ENCODE results near the gene ZSWIM6.

ZSWIM6 gene

DNA sequence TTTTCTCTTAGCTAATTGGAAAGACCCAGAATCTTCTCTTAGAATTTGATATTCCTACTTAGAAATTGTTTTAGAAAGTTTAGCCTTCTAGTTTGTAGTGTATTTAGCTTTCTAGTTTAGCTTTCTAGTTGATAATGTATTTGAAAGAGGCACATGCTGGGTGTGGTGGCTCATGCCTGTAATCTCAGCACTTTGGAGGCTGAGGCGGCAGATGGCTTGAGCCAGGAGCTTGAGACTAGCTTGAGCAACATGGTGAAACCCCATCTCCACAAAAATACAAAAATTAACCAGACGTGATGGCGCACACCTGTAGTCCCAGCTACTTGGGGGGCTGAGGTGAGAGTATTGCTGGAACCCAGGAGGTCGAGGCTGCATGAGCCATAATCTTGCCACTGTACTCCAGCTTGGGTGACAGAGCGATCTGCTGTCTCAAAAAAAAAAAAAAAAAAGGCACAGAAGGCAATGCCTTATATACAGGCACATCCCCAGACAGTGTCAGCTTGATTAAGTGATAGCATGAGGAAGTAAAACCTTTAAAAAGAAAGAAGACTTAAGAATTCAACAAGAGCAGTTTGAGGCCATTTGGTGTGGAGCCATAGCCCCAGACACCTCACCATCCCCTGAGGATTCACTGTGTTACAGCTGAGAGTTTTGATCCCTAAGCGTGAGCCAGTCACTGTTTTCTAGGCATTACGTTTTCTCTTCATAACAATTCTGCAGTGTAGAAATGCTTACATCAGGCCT is 34.6 kb downstream of the ZSWIM6 start:
- Histone ChIP-seq H3K4me1 (ENCODE audit: control insufficient read depth, insufficient read depth, low read length) (peaks cover 5% of the 10 kb centered on the region), H3K27ac (ENCODE audit: low read length) (no peak overlapping the region), H3K4me3 (ENCODE audit: low read length in 2 of 2) (no peak overlapping the region), H3K9ac (ENCODE audit: low read length in 2 of 2) (no peak overlapping the region), H3K36me3 (ENCODE audit: control insufficient read depth in 2 of 2, insufficient read depth in 2 of 2, low read length in 2 of 2) (no peaks in the 10 kb centered on the region), H3K9me3 (ENCODE audit: control insufficient read depth in 2 of 2, low read length in 2 of 2) (no peaks in the 10 kb centered on the region), H3K27me3 (ENCODE audit: control insufficient read depth in 1 of 2, insufficient read depth in 2 of 2, low read length in 2 of 2) (no peaks in the 10 kb centered on the region)

DNA sequence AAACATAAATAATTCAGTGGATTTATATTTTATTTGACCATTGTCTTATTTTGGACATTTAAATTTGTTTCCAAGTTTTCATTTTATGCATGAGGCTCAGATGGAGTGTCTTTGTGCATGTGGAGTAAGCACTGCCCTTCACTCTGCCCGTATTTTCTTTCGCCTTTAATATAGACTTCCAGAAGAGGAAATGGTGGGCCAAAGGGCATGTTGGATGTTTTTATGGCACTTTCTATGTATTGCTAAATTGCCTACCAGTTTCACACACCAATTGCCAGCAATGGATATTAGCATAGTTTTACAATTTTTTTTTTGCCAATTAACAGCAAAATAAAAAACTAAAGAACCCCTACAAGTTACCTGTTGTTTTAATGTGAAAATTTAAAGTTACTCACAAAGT is 38.4 kb downstream of the ZSWIM6 start:
- Histone ChIP-seq H3K36me3 (ENCODE audit: control insufficient read depth in 2 of 2, insufficient read depth in 2 of 2, low read length in 2 of 2) (no peaks in the 10 kb centered on the region), H3K9me3 (ENCODE audit: control insufficient read depth in 2 of 2, low read length in 2 of 2) (no peaks in the 10 kb centered on the region), H3K27me3 (ENCODE audit: control insufficient read depth in 1 of 2, insufficient read depth in 2 of 2, low read length in 2 of 2) (no peaks in the 10 kb centered on the region), H3K4me3 (ENCODE audit: low read length in 2 of 2) (no peak overlapping the region), H3K4me1 (ENCODE audit: control insufficient read depth, insufficient read depth, low read length) (no peaks in the 10 kb centered on the region), H3K9ac (ENCODE audit: low read length in 2 of 2) (no peak overlapping the region), H3K27ac (ENCODE audit: low read length) (no peak overlapping the region)

DNA sequence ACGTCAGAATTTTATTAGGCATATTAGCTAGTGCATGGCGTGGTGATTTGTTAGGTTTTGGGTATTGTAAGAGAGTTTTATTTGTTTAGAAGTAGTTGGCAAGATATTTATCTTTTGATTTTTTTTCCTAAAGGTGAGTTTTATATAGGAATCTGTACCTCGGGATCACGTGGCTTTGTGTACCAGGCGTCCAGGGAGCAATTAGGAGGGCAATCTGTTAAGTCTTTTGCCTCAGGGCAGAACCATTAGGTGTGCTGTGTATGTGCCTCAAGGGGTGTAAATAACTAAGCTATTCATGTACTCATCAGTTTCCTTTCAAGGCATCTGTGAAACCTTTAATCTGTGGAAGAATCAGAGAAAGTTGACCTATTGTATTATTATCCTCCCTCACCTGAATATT is 39.4 kb downstream of the ZSWIM6 start:
- H3K9ac ChIP-seq (ENCODE audit: low read length in 2 of 2), result no peak overlapping the region
- no peaks in the 10 kb centered on the region for H3K36me3 ChIP-seq (ENCODE audit: control insufficient read depth in 2 of 2, insufficient read depth in 2 of 2, low read length in 2 of 2)
- no peak overlapping the region for H3K27ac ChIP-seq (ENCODE audit: low read length)

DNA sequence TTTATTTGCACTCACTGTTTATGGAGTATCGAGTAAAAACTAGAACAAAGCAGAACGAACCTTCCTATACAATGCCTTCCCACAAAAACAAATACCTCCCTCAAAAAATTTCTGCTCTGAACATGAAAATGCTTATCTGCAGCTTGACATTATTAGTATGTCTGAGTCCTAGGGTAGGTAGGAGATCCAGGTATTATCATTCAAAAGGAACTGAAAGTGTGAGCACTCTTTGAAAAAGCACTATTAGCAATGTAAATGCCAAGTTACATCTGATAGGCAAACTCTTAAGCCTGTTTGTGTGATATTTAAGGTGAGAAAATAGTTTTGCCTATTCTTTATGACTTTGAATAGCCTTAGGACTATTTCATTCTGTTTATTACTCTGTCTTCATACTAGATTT is 47.6 kb downstream of the ZSWIM6 start:
- Histone ChIP-seq H3K36me3 (ENCODE audit: control insufficient read depth in 2 of 2, insufficient read depth in 2 of 2, low read length in 2 of 2) (no peaks in the 10 kb centered on the region), H3K9me3 (ENCODE audit: control insufficient read depth in 2 of 2, low read length in 2 of 2) (no peaks in the 10 kb centered on the region), H3K27me3 (ENCODE audit: control insufficient read depth in 1 of 2, insufficient read depth in 2 of 2, low read length in 2 of 2) (no peaks in the 10 kb centered on the region), H3K27ac (ENCODE audit: low read length) (no peak overlapping the region), H3K9ac (ENCODE audit: low read length in 2 of 2) (no peak overlapping the region), H3K4me1 (ENCODE audit: control insufficient read depth, insufficient read depth, low read length) (no peaks in the 10 kb centered on the region), H3K4me3 (ENCODE audit: low read length in 2 of 2) (no peak overlapping the region)

More for the DNA sequence above, 39.4 kb downstream of the ZSWIM6 start:
- Histone ChIP-seq H3K27me3 (ENCODE audit: control insufficient read depth in 1 of 2, insufficient read depth in 2 of 2, low read length in 2 of 2) (no peaks in the 10 kb centered on the region), H3K4me3 (ENCODE audit: low read length in 2 of 2) (no peak overlapping the region), H3K9me3 (ENCODE audit: control insufficient read depth in 2 of 2, low read length in 2 of 2) (no peaks in the 10 kb centered on the region), H3K4me1 (ENCODE audit: control insufficient read depth, insufficient read depth, low read length) (no peaks in the 10 kb centered on the region)

DNA sequence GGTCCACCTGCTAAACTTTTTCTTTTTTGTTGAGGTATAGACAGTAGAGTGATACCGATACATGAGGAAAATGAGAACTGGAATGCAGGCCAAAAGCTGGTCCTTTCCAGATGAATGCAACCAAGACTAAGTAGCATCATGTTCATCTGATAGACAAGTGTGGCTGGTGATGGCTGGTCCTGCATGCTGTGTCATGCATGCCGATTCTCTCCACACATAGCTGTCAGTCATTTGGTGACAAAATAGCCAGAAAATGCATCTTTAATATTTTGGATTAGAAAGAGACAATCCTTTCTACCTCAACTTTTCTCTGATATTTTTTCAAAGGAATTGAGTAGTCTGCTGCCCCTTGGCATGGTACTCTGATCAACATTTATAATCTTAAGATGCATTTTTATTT is 49.9 kb downstream of the ZSWIM6 start:
- H3K27ac ChIP-seq (ENCODE audit: low read length), result no peak overlapping the region
- H3K4me3 ChIP-seq (ENCODE audit: low read length in 2 of 2), result no peak overlapping the region
- no peaks in the 10 kb centered on the region for H3K4me1 ChIP-seq (ENCODE audit: control insufficient read depth, insufficient read depth, low read length)
- no peaks in the 10 kb centered on the region for H3K27me3 ChIP-seq (ENCODE audit: control insufficient read depth in 1 of 2, insufficient read depth in 2 of 2, low read length in 2 of 2)
- H3K9ac ChIP-seq (ENCODE audit: low read length in 2 of 2), result no peak overlapping the region
- H3K9me3 ChIP-seq (ENCODE audit: control insufficient read depth in 2 of 2, low read length in 2 of 2), result no peaks in the 10 kb centered on the region
- no peaks in the 10 kb centered on the region for H3K36me3 ChIP-seq (ENCODE audit: control insufficient read depth in 2 of 2, insufficient read depth in 2 of 2, low read length in 2 of 2)

DNA sequence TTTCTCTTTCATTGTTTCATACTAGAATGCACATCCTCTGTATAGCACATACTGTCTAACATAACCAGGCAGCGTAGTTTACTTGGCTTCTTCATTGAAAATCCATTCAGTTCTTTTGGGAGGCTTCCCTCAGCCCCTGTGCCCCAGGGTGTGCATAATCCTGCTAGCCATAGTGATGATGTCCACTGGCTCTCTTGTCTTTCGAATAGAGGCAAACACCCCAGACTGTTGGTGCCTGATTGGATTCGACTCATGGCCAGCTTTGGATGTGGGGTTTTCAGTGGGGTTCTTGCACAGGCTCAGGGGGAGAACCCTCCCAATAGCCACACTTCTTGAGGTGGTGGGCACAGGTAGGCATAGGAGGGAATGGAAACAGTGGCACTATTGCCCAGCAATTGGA is 53.6 kb downstream of the ZSWIM6 start:
- H3K36me3 ChIP-seq (ENCODE audit: control insufficient read depth in 2 of 2, insufficient read depth in 2 of 2, low read length in 2 of 2), result no peaks in the 10 kb centered on the region
- no peaks in the 10 kb centered on the region for H3K9me3 ChIP-seq (ENCODE audit: control insufficient read depth in 2 of 2, low read length in 2 of 2)
- H3K27ac ChIP-seq (ENCODE audit: low read length), result no peak overlapping the region
- H3K4me3 ChIP-seq (ENCODE audit: low read length in 2 of 2), result no peak overlapping the region
- no peaks in the 10 kb centered on the region for H3K27me3 ChIP-seq (ENCODE audit: control insufficient read depth in 1 of 2, insufficient read depth in 2 of 2, low read length in 2 of 2)
- no peaks in the 10 kb centered on the region for H3K4me1 ChIP-seq (ENCODE audit: control insufficient read depth, insufficient read depth, low read length)
- H3K9ac ChIP-seq (ENCODE audit: low read length in 2 of 2), result no peak overlapping the region

DNA sequence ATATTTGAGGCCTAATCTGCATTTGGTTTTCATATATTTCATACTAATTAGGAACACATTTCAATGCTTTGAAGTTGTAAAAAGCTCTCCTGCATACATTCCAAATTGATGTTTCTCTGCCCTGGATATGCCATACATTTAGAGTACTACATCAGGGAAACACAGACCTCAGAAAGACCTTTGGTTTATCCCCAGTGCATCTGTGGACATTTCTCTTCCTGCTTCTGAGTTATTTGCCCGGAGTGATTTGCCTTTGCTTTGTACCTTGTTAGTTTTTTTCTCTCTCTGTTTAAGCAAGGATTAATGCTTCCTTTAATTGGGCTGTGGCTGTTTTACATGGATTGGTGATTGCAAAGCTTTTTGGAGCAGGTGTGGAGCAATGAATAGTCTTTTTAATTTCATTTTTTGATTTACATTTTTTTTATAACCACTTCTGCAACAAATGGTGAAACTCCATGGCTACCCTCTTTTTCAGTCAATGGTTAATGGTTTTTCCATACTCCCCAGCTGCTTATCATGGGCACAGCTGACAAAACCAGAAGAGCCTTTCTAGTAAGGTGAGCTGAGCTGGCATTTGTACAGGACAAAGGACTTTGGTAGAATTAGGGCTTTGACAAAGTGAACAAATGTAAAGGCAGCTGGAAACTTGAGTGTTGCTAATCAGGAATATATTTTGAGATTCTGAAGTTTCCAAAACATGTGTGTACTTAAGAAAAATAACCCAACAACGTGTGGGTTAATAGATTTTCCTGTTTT is 54.2 kb downstream of the ZSWIM6 start:
- Histone ChIP-seq H3K36me3 (ENCODE audit: control insufficient read depth in 2 of 2, insufficient read depth in 2 of 2, low read length in 2 of 2) (no peaks in the 10 kb centered on the region), H3K9me3 (ENCODE audit: control insufficient read depth in 2 of 2, low read length in 2 of 2) (no peaks in the 10 kb centered on the region), H3K27me3 (ENCODE audit: control insufficient read depth in 1 of 2, insufficient read depth in 2 of 2, low read length in 2 of 2) (no peaks in the 10 kb centered on the region), H3K4me1 (ENCODE audit: control insufficient read depth, insufficient read depth, low read length) (no peaks in the 10 kb centered on the region), H3K27ac (ENCODE audit: low read length) (no peak overlapping the region), H3K4me3 (ENCODE audit: low read length in 2 of 2) (no peak overlapping the region), H3K9ac (ENCODE audit: low read length in 2 of 2) (no peak overlapping the region)

DNA sequence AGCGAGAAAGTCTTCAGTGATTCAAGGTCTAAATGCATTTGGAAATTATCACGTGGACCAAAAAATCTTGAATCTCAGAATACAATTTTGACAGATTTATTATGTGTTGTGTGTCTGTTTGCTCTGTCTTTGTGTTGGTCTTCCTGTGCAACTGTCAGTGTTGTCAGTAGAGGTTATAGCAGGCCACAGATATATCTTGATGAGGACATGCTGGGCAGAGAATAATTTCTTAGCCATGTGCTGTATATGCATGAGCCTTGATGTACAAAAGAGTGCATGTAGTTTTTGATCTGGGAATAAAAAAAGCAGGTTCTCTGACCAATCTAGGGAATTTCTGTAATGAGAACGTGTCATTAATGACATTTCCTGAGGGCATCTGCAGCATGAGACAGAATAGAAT is 57.6 kb downstream of the ZSWIM6 start:
- Histone ChIP-seq H3K4me3 (ENCODE audit: low read length in 2 of 2) (no peak overlapping the region), H3K27ac (ENCODE audit: low read length) (no peak overlapping the region), H3K4me1 (ENCODE audit: control insufficient read depth, insufficient read depth, low read length) (peaks cover 3% of the 10 kb centered on the region), H3K9me3 (ENCODE audit: control insufficient read depth in 2 of 2, low read length in 2 of 2) (no peaks in the 10 kb centered on the region), H3K9ac (ENCODE audit: low read length in 2 of 2) (no peak overlapping the region), H3K36me3 (ENCODE audit: control insufficient read depth in 2 of 2, insufficient read depth in 2 of 2, low read length in 2 of 2) (no peaks in the 10 kb centered on the region), H3K27me3 (ENCODE audit: control insufficient read depth in 1 of 2, insufficient read depth in 2 of 2, low read length in 2 of 2) (no peaks in the 10 kb centered on the region)

DNA sequence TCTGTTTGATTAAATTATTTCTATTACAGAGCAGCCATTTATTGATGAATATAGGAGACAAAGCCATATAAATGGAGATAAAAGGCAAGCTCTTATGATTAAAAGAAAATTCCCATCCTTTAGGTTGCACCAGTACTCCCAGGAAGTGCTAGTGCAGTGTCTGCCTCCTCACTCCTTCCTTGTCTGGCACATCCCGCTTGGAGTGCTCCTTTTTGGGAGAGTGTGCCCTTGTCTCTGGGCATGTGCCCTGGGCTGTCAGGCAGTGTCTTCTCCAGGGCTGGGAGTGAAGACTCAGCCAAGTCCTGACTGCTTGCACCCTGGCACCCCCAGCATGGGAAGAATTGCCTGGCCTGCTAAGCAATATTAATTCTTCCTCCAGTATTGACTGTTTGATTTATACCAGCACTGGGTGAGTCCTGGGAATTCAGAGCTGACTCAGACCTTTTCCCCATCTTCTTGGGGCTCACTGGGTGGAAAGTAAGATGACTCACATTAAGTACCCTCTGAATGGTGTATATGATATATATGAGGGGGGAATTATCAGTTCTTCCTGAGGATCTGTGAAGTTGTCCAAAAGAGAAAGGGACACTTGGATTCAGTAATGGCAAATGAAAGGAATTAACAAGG is 62.1 kb downstream of the ZSWIM6 start:
- Histone ChIP-seq H3K9me3 (ENCODE audit: control insufficient read depth in 2 of 2, low read length in 2 of 2) (no peaks in the 10 kb centered on the region), H3K27ac (ENCODE audit: low read length) (no peak overlapping the region)

DNA sequence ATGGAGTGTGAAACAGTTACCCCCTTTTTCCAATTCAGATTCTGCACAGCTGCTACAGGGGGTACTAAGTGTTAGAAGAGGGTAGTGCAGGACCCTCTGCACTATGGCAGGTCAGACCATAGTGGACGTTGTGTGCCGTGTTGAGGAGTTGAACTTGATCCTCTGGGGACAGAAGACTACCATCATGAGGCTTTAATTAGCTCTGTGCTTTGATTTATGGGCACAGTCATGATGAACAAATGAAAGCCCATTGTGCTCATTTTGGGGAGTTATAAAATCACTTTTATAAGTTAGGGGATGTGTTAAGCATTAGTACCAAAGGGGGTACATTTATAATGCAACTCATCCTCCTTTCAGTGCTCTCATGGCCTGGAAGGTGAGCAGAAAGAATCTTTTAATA is 62.7 kb downstream of the ZSWIM6 start:
- Histone ChIP-seq H3K9me3 (ENCODE audit: control insufficient read depth in 2 of 2, low read length in 2 of 2) (no peaks in the 10 kb centered on the region), H3K27ac (ENCODE audit: low read length) (no peak overlapping the region), H3K27me3 (ENCODE audit: control insufficient read depth in 1 of 2, insufficient read depth in 2 of 2, low read length in 2 of 2) (no peaks in the 10 kb centered on the region), H3K4me3 (ENCODE audit: low read length in 2 of 2) (no peak overlapping the region), H3K9ac (ENCODE audit: low read length in 2 of 2) (no peak overlapping the region), H3K4me1 (ENCODE audit: control insufficient read depth, insufficient read depth, low read length) (peaks cover 3% of the 10 kb centered on the region), H3K36me3 (ENCODE audit: control insufficient read depth in 2 of 2, insufficient read depth in 2 of 2, low read length in 2 of 2) (no peaks in the 10 kb centered on the region)

More for the DNA sequence above, 62.1 kb downstream of the ZSWIM6 start:
- Histone ChIP-seq H3K36me3 (ENCODE audit: control insufficient read depth in 2 of 2, insufficient read depth in 2 of 2, low read length in 2 of 2) (no peaks in the 10 kb centered on the region), H3K9ac (ENCODE audit: low read length in 2 of 2) (no peak overlapping the region), H3K4me1 (ENCODE audit: control insufficient read depth, insufficient read depth, low read length) (peaks cover 3% of the 10 kb centered on the region), H3K4me3 (ENCODE audit: low read length in 2 of 2) (no peak overlapping the region), H3K27me3 (ENCODE audit: control insufficient read depth in 1 of 2, insufficient read depth in 2 of 2, low read length in 2 of 2) (no peaks in the 10 kb centered on the region)

DNA sequence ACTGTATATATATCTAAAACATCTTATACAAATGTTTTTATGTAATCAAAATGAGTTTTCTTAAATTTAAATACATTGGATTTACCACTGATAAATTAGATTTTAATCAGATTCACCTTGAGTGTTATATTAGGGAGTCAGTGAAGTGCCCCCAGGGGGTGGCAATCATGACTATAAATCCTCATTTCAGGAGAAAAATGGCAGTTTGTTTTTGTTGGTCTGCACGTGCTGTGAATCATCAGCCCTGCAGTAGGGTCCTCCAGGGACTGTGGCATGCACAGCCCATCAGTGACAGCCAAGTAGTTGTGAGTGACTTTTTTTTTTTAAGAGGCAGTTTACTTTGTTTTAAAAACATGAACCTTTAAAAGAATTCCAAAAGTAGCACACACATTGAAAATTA is 65.2 kb downstream of the ZSWIM6 start:
- Histone ChIP-seq H3K9ac (ENCODE audit: low read length in 2 of 2) (no peak overlapping the region), H3K4me1 (ENCODE audit: control insufficient read depth, insufficient read depth, low read length) (peaks cover 5% of the 10 kb centered on the region), H3K27ac (ENCODE audit: low read length) (no peak overlapping the region), H3K36me3 (ENCODE audit: control insufficient read depth in 2 of 2, insufficient read depth in 2 of 2, low read length in 2 of 2) (no peaks in the 10 kb centered on the region), H3K9me3 (ENCODE audit: control insufficient read depth in 2 of 2, low read length in 2 of 2) (no peaks in the 10 kb centered on the region), H3K27me3 (ENCODE audit: control insufficient read depth in 1 of 2, insufficient read depth in 2 of 2, low read length in 2 of 2) (no peaks in the 10 kb centered on the region), H3K4me3 (ENCODE audit: low read length in 2 of 2) (no peak overlapping the region)

Data from stomach smooth muscle (tissue), 2 donors.